GM12878 (cell line): Measurements from ENCODE around the gene CARD11. TPM values are rescaled to one million over a fixed set of nuclear protein-coding genes. Genes with fewer than 3 reads are reported as not detected.

Source experiments
- ATAC-seq: fragments of 200-7000 bp; cut with Tn5 transposase; 3 replicates; pipeline ENCODE4 v1.9.1; 2020; ENCODE audit warnings: mild to moderate bottlenecking, moderate library complexity
- BruUV-seq: library from RNA; stranded (reverse); fragments of 400-500 nt; replicated peaks from 2 replicates; lab custom pipeline; 2021; lab: Mats Ljungman, UMichigan
- CTCF ChIA-PET: fragments of 300-600 bp; sonication (Branson Sonifier 250); formaldehyde crosslinking; extraction: SDS; loops from one replicate; lab custom pipeline; 2021; ENCODE audit warnings: inconsistent platforms; lab: Yijun Ruan, JAX
- POLR2A ChIA-PET: fragments of 350-600 bp; formaldehyde crosslinking; extraction: SDS; loops from one replicate; lab custom pipeline; 2021; ENCODE audit warnings: inconsistent platforms; lab: Charles Lee
- RAD21 ChIA-PET: fragments of 300-600 bp; sonication (Branson Sonifier 250); formaldehyde crosslinking; loops from one replicate; lab custom pipeline; 2023; ENCODE audit warnings: antibody characterized with exemption; ENCODE audit not compliant: unreplicated experiment; lab: Charles Lee
- SMC1A ChIA-PET: fragments of 300-600 bp; sonication (Branson Sonifier 250); formaldehyde crosslinking; loops from one replicate; lab custom pipeline; 2023; ENCODE audit not compliant: unreplicated experiment, uncharacterized antibody; lab: Charles Lee
- DNase-seq: peaks from one replicate; pipeline ENCODE4 v3.0.0-alpha.2; 2011; ENCODE audit warnings: low read depth, low spot score
- FAIRE-seq: peaks from 3 replicates; lab custom pipeline; 2011; peaks lifted over from hg19 to GRCh38; lab: Jason Lieb, UNC
- H2AFZ ChIP-seq: 2 replicates; pipeline ENCODE4 v1.6.0; 2011; ENCODE audit warnings: low read depth, low read length, control low read depth; ENCODE audit not compliant: control insufficient read depth
- H3K27ac ChIP-seq: 2 replicates; pipeline ENCODE4 v1.5.1; 2011; ENCODE audit warnings: control low read depth; ENCODE audit not compliant: control insufficient read depth, insufficient read depth
- H3K27me3 ChIP-seq, 2 experiments: replicated peaks in 1 of 2; 2 replicates each; pipeline versions ENCODE4 v1.6.0 to v1.6.1; 2011; ENCODE audit warnings: low read length in 1 of 2; ENCODE audit not compliant: control insufficient read depth in 2 of 2, insufficient read depth in 2 of 2
- H3K36me3 ChIP-seq, 2 experiments: 2 replicates each; pipeline ENCODE4 v1.5.1; 2011; ENCODE audit warnings: low read length in 1 of 2; ENCODE audit not compliant: control insufficient read depth in 2 of 2, insufficient read depth in 2 of 2
- H3K4me1 ChIP-seq: 2 replicates; pipeline ENCODE4 v1.6.1; 2011; ENCODE audit warnings: mild to moderate bottlenecking, low read length, moderate library complexity, mixed read lengths; ENCODE audit not compliant: control insufficient read depth, insufficient read depth
- H3K4me2 ChIP-seq: 2 replicates; pipeline ENCODE4 v1.6.0; 2011; ENCODE audit warnings: control low read depth; ENCODE audit not compliant: control insufficient read depth, insufficient read depth
- H3K4me3 ChIP-seq: fragments of 200-600 bp; sonication (generic); 2 replicates; pipeline ENCODE4 v1.5.1; 2016
- H3K79me2 ChIP-seq: 2 replicates; pipeline ENCODE4 v1.6.0; 2011; ENCODE audit warnings: low read length; ENCODE audit not compliant: control insufficient read depth, insufficient read depth
- H3K9ac ChIP-seq: 2 replicates; pipeline ENCODE4 v1.8.0; 2011; ENCODE audit warnings: low read length, control low read depth, mixed read lengths; ENCODE audit not compliant: control insufficient read depth, insufficient read depth
- H3K9me3 ChIP-seq: replicated peaks from 3 replicates; pipeline ENCODE4 v1.5.1; 2011; ENCODE audit warnings: mild to moderate bottlenecking, low read length; ENCODE audit not compliant: control insufficient read depth, insufficient read depth
- H4K20me1 ChIP-seq: 2 replicates; pipeline ENCODE4 v1.6.0; 2011; ENCODE audit not compliant: control insufficient read depth, insufficient read depth
- IKZF1 ChIP-seq: fragments of 450-650 bp; conservative IDR thresholded peaks from 2 replicates; pipeline ENCODE4 v1.6.1; 2017; ENCODE audit warnings: antibody characterized with exemption, mild to moderate bottlenecking
- NFYB ChIP-seq: IDR thresholded peaks from 2 replicates; pipeline ENCODE4 v1.6.1; 2011; ENCODE audit warnings: low read depth, mild to moderate bottlenecking, low read length, improper control_type of control experiment, moderate library complexity; ENCODE audit not compliant: insufficient read depth
- PBX3 ChIP-seq: IDR thresholded peaks from 2 replicates; pipeline ENCODE4 v1.6.1; 2011; ENCODE audit warnings: mild to moderate bottlenecking, low read depth, low read length, moderate library complexity; ENCODE audit not compliant: insufficient replicate concordance
- SMAD5 ChIP-seq: IDR thresholded peaks from 2 replicates; pipeline ENCODE4 v1.6.1; 2016; ENCODE audit warnings: antibody characterized with exemption, low read depth
- SRF ChIP-seq, 2 experiments: IDR thresholded peaks; 2 replicates each; pipeline ENCODE4 v1.6.1; 2011; ENCODE audit warnings: low read depth in 2 of 2, low read length in 2 of 2, mild to moderate bottlenecking in 1 of 2, moderate library complexity in 1 of 2
- WGBS: methylation state at CpG from one replicate; pipeline ENCODE4 v1.1.6; 2016; ENCODE audit warnings: low lambda C conversion rate; ENCODE audit not compliant: insufficient replicate concordance, insufficient coverage; ENCODE audit errors: missing lambda C conversion rate; 5-methylcytosine and 5-hydroxymethylcytosine counted together
- in situ Hi-C: fragments of 300-500 bp; cut with MboI; formaldehyde crosslinking; loops from 9 replicates; pipeline ENCODE4 v1.14.3; 2018; ENCODE audit warnings: mixed read lengths
- intact Hi-C: fragments of 100-400 bp; cut with micrococcal nuclease; formaldehyde crosslinking; loops from one replicate; pipeline ENCODE4 v1.14.2; 2022; ENCODE audit not compliant: unreplicated experiment
- polyA plus RNA-seq, 11 experiments: library from polyadenylated mRNA; depleted of rRNA in 4 of 11; unstranded in 6 of 11; stranded (reverse) in 5 of 11; fragments of >200 nt; fragmentation: Nextera tagmentation in 4 of 11; fragmentation: Illumina TruSeq in 1 of 11; extraction: Ambion mirVana in 4 of 11; extraction: Trizol in 1 of 11; gene quantifications; 1 replicate in 1 of 11; 2 replicates in 10 of 11; pipeline versions ENCODE4 v1.2.1 to v1.2.3, GENCODE V29; 2011 to 2016; ENCODE audit warnings: inconsistent platforms in 2 of 11, missing spikeins in 2 of 11, low read depth in 1 of 11
- total RNA-seq, 4 experiments: library from RNA; depleted of rRNA in 3 of 4; stranded (reverse); fragments of >200 nt in 3 of 4; fragmentation: Illumina TruSeq in 1 of 4; extraction: Trizol in 1 of 4; gene quantifications; 2 replicates each; pipeline versions ENCODE4 v1.2.1 to v1.2.3, GENCODE V29; 2013 to 2021

Gene CARD11
- total and polyA plus RNA-seq, 10 of the 15 experiments (the other 5 are each of a cell fraction or from before 2014, with no cell fraction given): 0.27 to 72.0 (median 28.4) TPM

- BruUV-seq: no TSS peak
- no peak for FAIRE-seq
- Histone ChIP-seq H2AFZ (no peak overlapping the region), H3K4me2 (no peak overlapping the region), H4K20me1 (no peaks in the 10 kb centered on the region), H3K9ac (no peak overlapping the region), H3K27me3 (no peaks in the 10 kb centered on the region), H3K27ac (no peak overlapping the region), H3K9me3 (no peaks in the 10 kb centered on the region), H3K4me1 (peaks cover 4% of the 10 kb centered on the region; the same call in 1 of the 2 replicates), H3K36me3 (no peaks in the 10 kb centered on the region), H3K79me2 (no peaks in the 10 kb centered on the region), H3K4me3 (no peak overlapping the region)
- ChIA-PET SMC1A (interaction anchor here (0.7 to 1.1 kb wide), 2 partner anchors 9 to 16 kb away, joined by 3 read pairs; no protein-coding TSS in a partner anchor), CTCF (interaction anchor here (3.4 kb wide), 1 partner anchor 9 kb away, joined by 15 read pairs; no protein-coding TSS in a partner anchor), POLR2A (interaction anchor here (0.6 kb wide), 1 partner anchor 10 kb away, joined by 4 read pairs; no protein-coding TSS in a partner anchor), RAD21 (no interaction called here)
- no peak for ATAC-seq
- in situ Hi-C loops: no loop called here
- DNase-seq: no peak
- 65% methylated on average over 9 of the region's 9 CpGs for WGBS
- TF ChIP-seq NFYB (peak; percentile 72; the same call in 1 of the 2 replicates), IKZF1 (no peak)
- intact Hi-C loops: no loop called here
Measured at GRCh38 chr7:3082831-3083230, 39.2 kb upstream of the CARD11 start.

GRCh38 chr7:3082386-3082785 is 38.7 kb upstream of the CARD11 start:
- 18% methylated on average over 6 of the region's 6 CpGs for WGBS
- no peaks in the 10 kb centered on the region for H4K20me1 ChIP-seq
- TF ChIP-seq SRF (IDR thresholded peaks at IDR 0.05; ENCODE audit: low read depth in 2 of 2, low read length in 2 of 2) (no peak), SMAD5 (no peak), PBX3 (no peak)
- peaks cover 4% of the 10 kb centered on the region; the same call in 1 of the 2 replicates for H3K4me1 ChIP-seq
- intact Hi-C loops: no loop called here
- H3K4me3 ChIP-seq: no peak overlapping the region
- FAIRE-seq (no peak), DNase-seq (no peak), ATAC-seq (no peak)
- POLR2A ChIA-PET: interaction anchor here (0.6 kb wide), 1 partner anchor 10 kb away, joined by 4 read pairs; no protein-coding TSS in a partner anchor
- no peak overlapping the region for H3K9ac ChIP-seq
- no peaks in the 10 kb centered on the region for H3K27me3 ChIP-seq
- in situ Hi-C loops: no loop called here
- no TSS peak for BruUV-seq
- no peaks in the 10 kb centered on the region for H3K9me3 ChIP-seq
- H3K4me2 ChIP-seq: no peak overlapping the region
- no peaks in the 10 kb centered on the region for H3K36me3 ChIP-seq
- H2AFZ ChIP-seq: no peak overlapping the region
- H3K79me2 ChIP-seq: no peaks in the 10 kb centered on the region
- RAD21 ChIA-PET: interaction anchor here (0.5 kb wide), 1 partner anchor 10 kb away, joined by 3 read pairs; no protein-coding TSS in a partner anchor
- no peak overlapping the region for H3K27ac ChIP-seq
- CTCF ChIA-PET: interaction anchor here (2.4 to 3.4 kb wide), 2 partner anchors 10 to 17 kb away, joined by 9 to 15 read pairs; no protein-coding TSS in a partner anchor
- SMC1A ChIA-PET: interaction anchor here (1.1 kb wide), 1 partner anchor 10 kb away, joined by 3 read pairs; no protein-coding TSS in a partner anchor
